PC-9 (cell line): Measurements from ENCODE around the gene PPFIBP1. TPM values are rescaled to one million over a fixed set of nuclear protein-coding genes. Genes with fewer than 3 reads are reported as not detected.

ENCODE experiments used
- BruUV-seq: library from RNA; stranded (reverse); fragments of 400-500 nt; replicated peaks from 2 replicates; lab custom pipeline; 2021; lab: Mats Ljungman, UMichigan
- CTCF ChIA-PET: fragments of 300-600 bp; sonication (Branson Sonifier 250); formaldehyde crosslinking; loops from one replicate; lab custom pipeline; 2022; ENCODE audit warnings: antibody characterized with exemption; lab: Charles Lee
- POLR2A ChIA-PET: fragments of 300-600 bp; sonication (Branson Sonifier 250); formaldehyde crosslinking; loops from one replicate; lab custom pipeline; 2022; ENCODE audit warnings: antibody characterized with exemption; ENCODE audit not compliant: unreplicated experiment; lab: Charles Lee
- DNase-seq, 2 experiments: peaks; one replicate each; pipeline versions ENCODE4 v3.0.0 to v3.0.0-alpha.2; 2015 to 2022; ENCODE audit warnings: mixed read lengths in 1 of 2
- H2AFZ ChIP-seq: fragments of 200-600 bp; sonication (generic); 2 replicates; pipeline ENCODE4 v1.8.1; 2017; ENCODE audit warnings: antibody characterized with exemption
- H3F3A ChIP-seq: fragments of 200-600 bp; sonication (generic); 2 replicates; pipeline ENCODE4 v1.8.1; 2017; ENCODE audit warnings: antibody characterized with exemption, mild to moderate bottlenecking, low read depth; ENCODE audit not compliant: insufficient read depth
- H3K27ac ChIP-seq: fragments of 200-600 bp; sonication (generic); 2 replicates; pipeline ENCODE4 v1.6.1; 2016; ENCODE audit warnings: mixed run types
- H3K27me3 ChIP-seq: fragments of 200-600 bp; sonication (generic); 2 replicates; pipeline ENCODE4 v1.6.1; 2016; ENCODE audit warnings: low read depth, mixed run types; ENCODE audit not compliant: insufficient read depth
- H3K36me3 ChIP-seq: fragments of 200-600 bp; sonication (generic); 2 replicates; pipeline ENCODE4 v1.6.1; 2016; ENCODE audit warnings: low read depth, mixed run types
- H3K4me1 ChIP-seq: fragments of 200-600 bp; sonication (generic); replicated peaks from 2 replicates; pipeline ENCODE4 v1.6.1; 2016; ENCODE audit warnings: mixed run types; ENCODE audit not compliant: insufficient read depth
- H3K4me2 ChIP-seq: fragments of 200-600 bp; sonication (generic); 2 replicates; pipeline ENCODE4 v1.6.1; 2017; ENCODE audit warnings: mixed run types
- H3K4me3 ChIP-seq: fragments of 200-600 bp; sonication (generic); 2 replicates; pipeline ENCODE4 v1.6.1; 2016; ENCODE audit warnings: mixed run types
- H3K79me2 ChIP-seq: fragments of 200-600 bp; sonication (generic); 2 replicates; pipeline ENCODE4 v1.6.1; 2017; ENCODE audit warnings: low read depth, mixed run types
- H3K9me2 ChIP-seq: fragments of 200-600 bp; sonication (generic); 2 replicates; pipeline ENCODE4 v1.8.1; 2017; ENCODE audit warnings: mild to moderate bottlenecking; ENCODE audit not compliant: insufficient read depth
- H3K9me3 ChIP-seq: fragments of 200-600 bp; sonication (generic); 2 replicates; pipeline ENCODE4 v1.8.1; 2016; ENCODE audit warnings: low read depth; ENCODE audit not compliant: insufficient read depth
- H4K20me1 ChIP-seq: fragments of 200-600 bp; sonication (generic); 2 replicates; pipeline ENCODE4 v1.8.1; 2017; ENCODE audit not compliant: insufficient read depth
- EZH2 ChIP-seq: fragments of 200-600 bp; sonication (generic); IDR thresholded peaks from 2 replicates; pipeline ENCODE4 v1.8.0; 2017; ENCODE audit warnings: antibody characterized with exemption, low read depth
- intact Hi-C: fragments of 100-400 bp; cut with micrococcal nuclease; formaldehyde crosslinking; loops from one replicate; pipeline ENCODE4 v1.10.0; 2022; ENCODE audit not compliant: unreplicated experiment
- total RNA-seq: library from RNA; stranded (reverse); gene quantifications from 2 replicates; pipeline ENCODE4 v1.2.3, GENCODE V29; 2021
- TF ChIP-seq, protein P1 (sequence below): fragments of 200-600 bp; sonication (generic); conservative IDR thresholded peaks from 2 replicates; pipeline ENCODE4 v1.6.1; 2017; ENCODE audit warnings: mixed run types, antibody characterized with exemption, mild to moderate bottlenecking, moderate library complexity

PPFIBP1 gene
- total RNA-seq, 1 experiment from 2014 or later, result 77.0 TPM

DNA sequence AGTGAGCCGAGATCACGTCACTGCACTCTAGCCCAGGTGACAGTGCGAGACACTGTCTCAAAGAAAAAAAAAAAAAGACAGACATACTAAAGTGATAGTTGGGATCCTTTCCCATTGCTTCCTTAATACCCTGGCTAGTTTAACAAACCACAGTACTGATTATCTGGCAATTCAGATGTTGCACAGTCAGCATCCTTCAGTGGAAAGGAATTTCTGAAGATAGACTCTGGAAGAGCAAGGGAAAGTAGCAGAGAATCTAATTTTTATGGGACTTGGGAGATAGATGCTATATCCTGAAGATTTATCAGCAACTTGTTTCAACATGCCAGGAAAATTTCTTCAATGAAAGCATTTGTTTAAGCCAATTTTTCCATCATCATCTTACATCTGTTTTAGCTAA is 6.5 kb upstream of the PPFIBP1 start:
- no peaks in the 10 kb centered on the region for H3K9me3 ChIP-seq
- H3K36me3 ChIP-seq, result no peaks in the 10 kb centered on the region
- H3K9me2 ChIP-seq, result no peaks in the 10 kb centered on the region
- no peak overlapping the region for H3K4me2 ChIP-seq
- no peak for DNase-seq
- no peak for TF ChIP-seq EZH2
- TF ChIP-seq, protein P1, sequence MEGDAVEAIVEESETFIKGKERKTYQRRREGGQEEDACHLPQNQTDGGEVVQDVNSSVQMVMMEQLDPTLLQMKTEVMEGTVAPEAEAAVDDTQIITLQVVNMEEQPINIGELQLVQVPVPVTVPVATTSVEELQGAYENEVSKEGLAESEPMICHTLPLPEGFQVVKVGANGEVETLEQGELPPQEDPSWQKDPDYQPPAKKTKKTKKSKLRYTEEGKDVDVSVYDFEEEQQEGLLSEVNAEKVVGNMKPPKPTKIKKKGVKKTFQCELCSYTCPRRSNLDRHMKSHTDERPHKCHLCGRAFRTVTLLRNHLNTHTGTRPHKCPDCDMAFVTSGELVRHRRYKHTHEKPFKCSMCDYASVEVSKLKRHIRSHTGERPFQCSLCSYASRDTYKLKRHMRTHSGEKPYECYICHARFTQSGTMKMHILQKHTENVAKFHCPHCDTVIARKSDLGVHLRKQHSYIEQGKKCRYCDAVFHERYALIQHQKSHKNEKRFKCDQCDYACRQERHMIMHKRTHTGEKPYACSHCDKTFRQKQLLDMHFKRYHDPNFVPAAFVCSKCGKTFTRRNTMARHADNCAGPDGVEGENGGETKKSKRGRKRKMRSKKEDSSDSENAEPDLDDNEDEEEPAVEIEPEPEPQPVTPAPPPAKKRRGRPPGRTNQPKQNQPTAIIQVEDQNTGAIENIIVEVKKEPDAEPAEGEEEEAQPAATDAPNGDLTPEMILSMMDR, result no peak
- H3K4me1 ChIP-seq, result no peaks in the 10 kb centered on the region
- no peak overlapping the region for H2AFZ ChIP-seq
- no TSS peak for BruUV-seq
- no peak overlapping the region for H3K27ac ChIP-seq
- no peaks in the 10 kb centered on the region for H3F3A ChIP-seq
- no peak overlapping the region for H3K4me3 ChIP-seq
- POLR2A ChIA-PET, result no interaction called here
- H3K79me2 ChIP-seq, result no peaks in the 10 kb centered on the region
- no peaks in the 10 kb centered on the region for H4K20me1 ChIP-seq
- intact Hi-C loops, result no loop called here
- CTCF ChIA-PET, result interaction anchor here (0.6 kb wide), 1 partner anchor 643 kb away, joined by 3 read pairs; no protein-coding TSS in a partner anchor
- H3K27me3 ChIP-seq, result no peaks in the 10 kb centered on the region

DNA sequence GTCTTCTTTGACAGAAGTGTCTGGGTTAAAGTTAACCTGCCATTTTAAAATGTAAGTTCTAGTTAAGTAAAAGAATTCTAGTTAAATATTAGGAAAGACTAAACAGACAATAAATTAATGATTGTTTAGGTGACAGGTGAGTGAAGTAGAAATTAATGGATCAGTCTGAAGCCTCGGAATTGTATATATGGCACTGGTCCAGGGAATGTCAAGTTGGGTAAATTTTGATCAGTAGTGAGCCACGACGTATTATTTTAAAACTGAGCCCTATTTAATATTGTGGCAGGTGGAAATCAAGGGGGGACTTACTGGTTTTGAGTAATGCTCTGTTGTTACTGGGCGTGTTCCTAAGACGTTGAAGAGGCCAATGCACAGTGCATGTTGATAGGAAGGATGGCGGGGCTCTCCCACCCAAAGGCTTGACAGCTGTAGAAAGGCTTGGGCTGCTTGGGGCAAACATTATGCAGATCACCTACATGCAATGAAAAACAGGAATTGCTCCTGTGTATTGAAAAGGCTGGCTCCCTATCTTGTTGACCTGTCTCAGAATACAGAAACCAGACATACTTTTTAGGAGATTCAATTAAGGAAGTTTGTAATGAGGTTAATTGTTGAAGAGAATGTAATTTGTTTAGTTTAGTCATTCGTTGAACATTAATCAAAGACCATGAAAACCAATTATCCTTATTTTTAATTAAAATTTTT is 5.9 kb upstream of the PPFIBP1 start:
- no peak overlapping the region for H2AFZ ChIP-seq

DNA sequence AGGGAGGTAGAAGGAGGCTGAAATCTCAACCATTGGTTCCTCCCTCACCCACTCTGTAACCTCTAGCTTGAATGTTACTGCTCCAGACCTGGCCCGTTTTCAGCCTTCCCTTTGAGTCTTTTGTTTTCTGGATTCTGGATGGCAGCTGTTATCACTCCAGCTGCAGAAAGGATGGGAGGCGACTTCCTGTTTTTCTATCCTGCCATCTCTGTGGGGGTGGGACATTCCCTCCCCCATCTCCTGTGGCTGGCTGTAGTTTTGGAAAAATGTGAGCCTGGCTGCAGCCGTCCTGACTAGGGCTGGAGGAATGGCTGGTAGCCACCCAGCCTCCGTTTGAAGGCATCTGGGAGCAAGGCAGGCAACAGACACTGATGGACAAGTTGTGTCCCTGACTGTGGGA is 2.9 kb upstream of the PPFIBP1 start:
- POLR2A ChIA-PET, result no interaction called here

More for the DNA sequence above, 5.9 kb upstream of the PPFIBP1 start:
- H3K27ac ChIP-seq, result no peak overlapping the region
- H3K4me2 ChIP-seq, result no peak overlapping the region
- no TSS peak for BruUV-seq
- no peak for DNase-seq
- H3K4me3 ChIP-seq, result no peak overlapping the region
- H3K27me3 ChIP-seq, result no peaks in the 10 kb centered on the region
- intact Hi-C loops, result no loop called here
- H3K9me2 ChIP-seq, result no peaks in the 10 kb centered on the region
- peaks cover 2% of the 10 kb centered on the region for H3K4me1 ChIP-seq
- TF ChIP-seq, protein P1, result no peak
- TF ChIP-seq EZH2, result no peak
- no peaks in the 10 kb centered on the region for H4K20me1 ChIP-seq
- ChIA-PET POLR2A (no interaction called here), CTCF (interaction anchor here (0.6 kb wide), 1 partner anchor 644 kb away, joined by 3 read pairs; no protein-coding TSS in a partner anchor)
- H3K36me3 ChIP-seq, result no peaks in the 10 kb centered on the region
- H3K9me3 ChIP-seq, result no peaks in the 10 kb centered on the region
- no peaks in the 10 kb centered on the region for H3F3A ChIP-seq
- no peaks in the 10 kb centered on the region for H3K79me2 ChIP-seq

More for the DNA sequence above, 2.9 kb upstream of the PPFIBP1 start:
- CTCF ChIA-PET, result interaction anchor here (0.5 kb wide), 1 partner anchor 67 kb away, joined by 4 read pairs; no protein-coding TSS in a partner anchor
- no peak overlapping the region for H3K27ac ChIP-seq
- H3K9me3 ChIP-seq, result no peaks in the 10 kb centered on the region
- peaks cover 16% of the 10 kb centered on the region for H3K79me2 ChIP-seq
- intact Hi-C loops, result loop anchor here (5.0 to 10.0 kb wide), 2 partner anchors 84 to 186 kb away; partner anchors contain the start of gene BMAL2
- no peaks in the 10 kb centered on the region for H3K9me2 ChIP-seq
- H3K36me3 ChIP-seq, result no peaks in the 10 kb centered on the region
- no peak for TF ChIP-seq EZH2
- TF ChIP-seq, protein P1, result no peak
- BruUV-seq, result no TSS peak
- no peak overlapping the region for H3K4me3 ChIP-seq
- H3K27me3 ChIP-seq, result no peaks in the 10 kb centered on the region
- no peaks in the 10 kb centered on the region for H4K20me1 ChIP-seq
- no peak overlapping the region for H3K4me2 ChIP-seq
- H2AFZ ChIP-seq, result no peak overlapping the region
- H3F3A ChIP-seq, result peaks cover 6% of the 10 kb centered on the region; the same call in 1 of the 2 replicates
- H3K4me1 ChIP-seq, result peaks cover 12% of the 10 kb centered on the region
- no peak for DNase-seq
